NCI-H1105 (cell line): ENCODE data around the gene CRK.

Experiments used
- DNase-seq: peaks from one replicate; lab custom pipeline; 2025; lab: John Stamatoyannopoulos, UW

Gene CRK

GRCh38 chr17:1455797-1456599 is at the start of gene CRK:
TSS of gene CRK (minus strand) at chr17:1456232. CDS start at chr17:1456117, 115 bp downstream.
- peak; percentile 88 for DNase-seq

GRCh38 chr17:1505586-1505985 is 49.6 kb upstream of the CRK start:
- DNase-seq: no peak

GRCh38 chr17:1504866-1505265 is 48.8 kb upstream of the CRK start:
- no peak for DNase-seq

GRCh38 chr17:1503699-1504098 is 47.7 kb upstream of the CRK start:
- DNase-seq: no peak

GRCh38 chr17:1498869-1499268 is 42.8 kb upstream of the CRK start:
- no peak for DNase-seq

GRCh38 chr17:1498233-1498632 is 42.2 kb upstream of the CRK start:
- no peak for DNase-seq

GRCh38 chr17:1497831-1498230 is 41.8 kb upstream of the CRK start:
- DNase-seq: no peak

- DNase-seq: no peak
Measured at GRCh38 chr17:1496869-1497268, 40.8 kb upstream of the CRK start.

- DNase-seq: no peak
Measured at GRCh38 chr17:1495265-1495989, 39.4 kb upstream of the CRK start.

GRCh38 chr17:1494736-1495253 is 38.8 kb upstream of the CRK start:
- no peak for DNase-seq

- no peak for DNase-seq
Measured at GRCh38 chr17:1494203-1494602, 38.2 kb upstream of the CRK start.

GRCh38 chr17:1493291-1493980 is 37.4 kb upstream of the CRK start:
- no peak for DNase-seq

- no peak for DNase-seq
Measured at GRCh38 chr17:1492249-1493206, 36.5 kb upstream of the CRK start, which contains the start of gene MYO1C. TSS of gene MYO1C (minus strand) at chr17:1492686. CDS start at chr17:1492487, 199 bp downstream.

GRCh38 chr17:1491443-1492248 is 35.6 kb upstream of the CRK start:
- DNase-seq: no peak

- peak; percentile 25 for DNase-seq
Measured at GRCh38 chr17:1490643-1491442, 34.8 kb upstream of the CRK start.

GRCh38 chr17:1488826-1489270 is 32.8 kb upstream of the CRK start:
- no peak for DNase-seq

- no peak for DNase-seq
Measured at GRCh38 chr17:1487939-1488825, 32.1 kb upstream of the CRK start.
